ENCODE results near the gene ATP2A3. TPM values are rescaled to one million over a fixed set of nuclear protein-coding genes. Genes with fewer than 3 reads are reported as not detected.

The ATP2A3 gene
- total RNA-seq, 2 donors from 2014 or later, result 16.3 to 44.5 TPM

- Histone ChIP-seq H3K9me3 (no peaks in the 10 kb centered on the region), H3K4me1 (replicated peaks) (no peaks in the 10 kb centered on the region), H3K27me3 (replicated peaks; ENCODE audit: insufficient read depth) (no peaks in the 10 kb centered on the region), H3K4me3 (no peak overlapping the region), H3K36me3 (no peaks in the 10 kb centered on the region), H3K27ac (peak overlapping the region; percentile 35 to 36)
- intact Hi-C loops (cut with DNase I), result loop anchor here (5.0 kb wide), 1 partner anchor 158 kb away; no protein-coding TSS in a partner anchor
- DNase-seq (ENCODE audit: low spot score), result no peak
- TF ChIP-seq POLR2A (IDR thresholded peaks at IDR 0.05) (no peak), CTCF (IDR thresholded peaks at IDR 0.05) (no peak), POLR2AphosphoS5 (IDR thresholded peaks at IDR 0.05) (no peak)
- WGBS, result 86% methylated on average over 14 of the region's 22 CpGs
These were observed 45.1 kb downstream of the ATP2A3 start for GRCh38 chr17:3919123-3919624.

- Histone ChIP-seq H3K4me1 (replicated peaks) (no peaks in the 10 kb centered on the region), H3K27ac (peak overlapping the region; percentile 23 to 42), H3K27me3 (replicated peaks; ENCODE audit: insufficient read depth) (no peaks in the 10 kb centered on the region), H3K9me3 (no peaks in the 10 kb centered on the region), H3K4me3 (no peak overlapping the region), H3K36me3 (no peaks in the 10 kb centered on the region)
- 70% methylated on average over 8 of the region's 8 CpGs for WGBS
- no peak for DNase-seq (ENCODE audit: low spot score)
- TF ChIP-seq POLR2A (IDR thresholded peaks at IDR 0.05) (no peak), POLR2AphosphoS5 (IDR thresholded peaks at IDR 0.05) (no peak), CTCF (IDR thresholded peaks at IDR 0.05) (no peak)
- intact Hi-C loops (cut with DNase I), result loop anchor here (5.0 kb wide), 1 partner anchor 159 kb away; no protein-coding TSS in a partner anchor
These were observed 45.7 kb downstream of the ATP2A3 start for GRCh38 chr17:3918372-3919122.

- peak overlapping the region in 1 of 2 donors; percentile 35 for H3K27ac ChIP-seq
- 38% methylated on average over 11 of the region's 11 CpGs for WGBS
- no peak overlapping the region for H3K4me3 ChIP-seq
- intact Hi-C loops (cut with DNase I), result loop anchor here (5.0 kb wide), 1 partner anchor 160 kb away; no protein-coding TSS in a partner anchor
- no peaks in the 10 kb centered on the region for H3K27me3 ChIP-seq (replicated peaks; ENCODE audit: insufficient read depth)
- no peaks in the 10 kb centered on the region for H3K9me3 ChIP-seq
- no peaks in the 10 kb centered on the region for H3K36me3 ChIP-seq
- no peaks in the 10 kb centered on the region for H3K4me1 ChIP-seq (replicated peaks)
- no peak for DNase-seq (ENCODE audit: low spot score)
- TF ChIP-seq POLR2AphosphoS5 (IDR thresholded peaks at IDR 0.05) (no peak), POLR2A (IDR thresholded peaks at IDR 0.05) (no peak), CTCF (IDR thresholded peaks at IDR 0.05) (no peak)
These were observed 46.8 kb downstream of the ATP2A3 start for GRCh38 chr17:3917391-3917931.

GRCh38 chr17:3916825-3917224 lies 47.4 kb downstream of the ATP2A3 start:
- TF ChIP-seq CTCF (IDR thresholded peaks at IDR 0.05) (no peak), POLR2A (IDR thresholded peaks at IDR 0.05) (no peak), POLR2AphosphoS5 (IDR thresholded peaks at IDR 0.05) (no peak)
- H3K9me3 ChIP-seq, result no peaks in the 10 kb centered on the region
- H3K4me1 ChIP-seq (replicated peaks), result no peaks in the 10 kb centered on the region
- H3K4me3 ChIP-seq, result no peak overlapping the region
- no peaks in the 10 kb centered on the region for H3K27me3 ChIP-seq (replicated peaks; ENCODE audit: insufficient read depth)
- intact Hi-C loops (cut with DNase I), result loop anchor here (5.0 kb wide), 1 partner anchor 160 kb away; no protein-coding TSS in a partner anchor
- WGBS, result 90% methylated on average over 10 of the region's 10 CpGs
- DNase-seq (ENCODE audit: low spot score), result no peak
- no peaks in the 10 kb centered on the region for H3K36me3 ChIP-seq
- H3K27ac ChIP-seq, result peak overlapping the region in 1 of 2 donors; percentile 35

Data from prostate gland (tissue), 2 donors.